Memory B cell (primary cell): Measurements from ENCODE around the gene PRKCE.

Source experiments
- ATAC-seq: fragments of 150-1000 bp; cut with Tn5 transposase; 2 replicates; pipeline ENCODE4 v1.10.0; 2021; ENCODE audit warnings: low read depth, mild to moderate bottlenecking, moderate library complexity
- DNase-seq, 2 donors: peaks; one replicate each; pipeline ENCODE4 v3.0.0; 2022; ENCODE audit warnings: low spot score in 2 of 2
- H3K27ac Mint-ChIP-seq: one replicate; pipeline ENCODE4 v1.8.0; 2022; ENCODE audit warnings: mild to moderate bottlenecking, moderate library complexity, mixed read lengths
- H3K27me3 Mint-ChIP-seq: one replicate; pipeline ENCODE4 v1.8.0; 2022; ENCODE audit warnings: mixed read lengths
- H3K36me3 Mint-ChIP-seq: one replicate; pipeline ENCODE4 v1.8.0; 2022; ENCODE audit warnings: mild to moderate bottlenecking, mixed read lengths
- H3K4me1 Mint-ChIP-seq: one replicate; pipeline ENCODE4 v1.8.0; 2022; ENCODE audit warnings: mixed read lengths
- H3K4me3 Mint-ChIP-seq: one replicate; pipeline ENCODE4 v1.8.0; 2022; ENCODE audit warnings: mild to moderate bottlenecking, moderate library complexity, mixed read lengths
- H3K9me3 Mint-ChIP-seq: one replicate; pipeline ENCODE4 v1.8.0; 2022; ENCODE audit warnings: mixed read lengths

The PRKCE gene

DNA sequence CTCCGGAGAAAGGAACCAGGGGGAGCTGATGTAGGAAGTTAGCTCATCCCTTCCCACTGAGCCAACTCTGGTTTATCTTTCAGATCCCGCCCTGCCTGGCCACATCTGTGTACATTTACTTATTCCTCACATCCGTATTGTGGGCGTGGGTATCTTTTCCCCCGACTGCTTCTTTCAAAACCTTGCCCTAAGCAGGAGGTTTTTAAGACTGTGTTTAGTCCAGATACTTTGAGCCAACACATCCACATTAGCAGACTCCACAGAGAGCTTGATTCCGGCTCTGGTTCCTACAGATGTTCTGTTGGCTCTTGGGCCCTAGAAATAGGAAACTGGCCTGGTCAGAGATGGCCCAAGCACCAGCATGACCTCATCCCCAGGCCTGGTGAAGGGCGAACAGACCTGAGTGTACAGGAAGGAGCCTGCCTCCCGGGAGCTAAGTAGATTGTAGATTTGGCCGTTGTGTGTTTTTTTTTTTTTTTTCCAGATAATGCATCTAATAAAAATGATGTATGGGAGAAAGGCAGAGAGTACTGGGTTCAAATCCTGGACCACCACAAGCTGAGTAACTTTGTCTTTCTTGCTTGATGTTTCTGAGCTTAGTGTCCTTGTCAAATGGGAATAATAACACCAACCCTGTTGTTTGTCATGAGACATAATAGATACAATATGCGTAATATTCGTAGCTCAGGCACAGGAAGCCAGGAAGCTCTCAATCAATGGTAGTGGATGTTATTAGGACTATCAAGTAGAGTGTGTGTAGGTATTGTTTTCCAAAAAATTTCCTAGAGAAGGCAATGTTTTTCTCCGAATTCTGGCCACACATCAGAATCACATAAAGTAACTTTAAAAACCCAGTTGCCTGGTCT is 92.3 kb downstream of the PRKCE start:
- DNase-seq (no peak), ATAC-seq (no peak)
- Mint-ChIP-seq H3K9me3 (peaks cover 4% of the 10 kb centered on the region), H3K36me3 (peaks cover 10% of the 10 kb centered on the region), H3K4me3 (no peak overlapping the region), H3K4me1 (peaks cover 53% of the 10 kb centered on the region), H3K27me3 (no peaks in the 10 kb centered on the region), H3K27ac (no peak overlapping the region)

DNA sequence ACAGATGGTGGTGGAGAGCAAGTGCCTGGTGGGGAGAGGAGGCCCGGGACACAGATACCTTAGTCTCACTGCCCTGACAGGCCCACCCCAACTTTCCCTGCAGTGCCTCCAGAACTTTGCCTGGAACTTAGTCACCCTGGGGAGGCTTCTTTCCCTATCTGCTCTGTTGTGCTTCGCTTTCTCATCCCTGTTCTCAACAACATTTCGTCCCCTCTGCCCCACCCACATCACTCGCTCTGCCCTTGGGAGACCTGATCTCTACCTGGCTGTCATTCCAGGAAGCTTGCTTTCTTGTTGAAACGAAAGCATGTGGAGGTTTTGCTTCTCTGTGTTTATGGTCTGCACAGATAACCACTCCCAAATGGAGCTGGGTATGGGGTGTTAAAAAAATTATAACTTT is 93.8 kb downstream of the PRKCE start:
- H3K36me3 Mint-ChIP-seq = peaks cover 10% of the 10 kb centered on the region
- H3K4me1 Mint-ChIP-seq = peaks cover 57% of the 10 kb centered on the region
- H3K27me3 Mint-ChIP-seq = no peaks in the 10 kb centered on the region
- H3K4me3 Mint-ChIP-seq = no peak overlapping the region
- peaks cover 4% of the 10 kb centered on the region for H3K9me3 Mint-ChIP-seq
- no peak for ATAC-seq
- H3K27ac Mint-ChIP-seq = no peak overlapping the region
- no peak for DNase-seq

DNA sequence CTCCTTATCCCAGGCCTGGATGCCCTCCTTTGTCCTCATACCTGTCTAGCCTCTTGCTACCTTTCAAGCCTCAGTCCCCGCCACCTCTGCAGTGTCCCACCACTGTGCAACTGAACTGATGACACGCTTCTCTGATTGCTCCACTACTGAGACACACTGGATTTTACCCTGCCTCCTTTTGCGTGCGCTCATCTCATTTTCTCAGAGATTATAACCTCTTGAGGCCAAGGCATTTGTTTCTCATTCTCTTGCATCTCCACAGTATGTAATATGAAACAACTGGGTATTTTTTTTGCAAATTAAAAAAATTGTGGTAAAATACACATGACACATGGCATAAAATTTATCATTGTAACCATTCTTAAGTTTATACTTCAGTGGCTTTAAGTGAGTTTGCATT is 95.4 kb downstream of the PRKCE start:
- peaks cover 53% of the 10 kb centered on the region for H3K4me1 Mint-ChIP-seq
- H3K4me3 Mint-ChIP-seq = no peak overlapping the region
- no peak for ATAC-seq
- no peak overlapping the region for H3K27ac Mint-ChIP-seq
- no peaks in the 10 kb centered on the region for H3K27me3 Mint-ChIP-seq
- peaks cover 11% of the 10 kb centered on the region for H3K36me3 Mint-ChIP-seq
- peaks cover 4% of the 10 kb centered on the region for H3K9me3 Mint-ChIP-seq
- DNase-seq = no peak

DNA sequence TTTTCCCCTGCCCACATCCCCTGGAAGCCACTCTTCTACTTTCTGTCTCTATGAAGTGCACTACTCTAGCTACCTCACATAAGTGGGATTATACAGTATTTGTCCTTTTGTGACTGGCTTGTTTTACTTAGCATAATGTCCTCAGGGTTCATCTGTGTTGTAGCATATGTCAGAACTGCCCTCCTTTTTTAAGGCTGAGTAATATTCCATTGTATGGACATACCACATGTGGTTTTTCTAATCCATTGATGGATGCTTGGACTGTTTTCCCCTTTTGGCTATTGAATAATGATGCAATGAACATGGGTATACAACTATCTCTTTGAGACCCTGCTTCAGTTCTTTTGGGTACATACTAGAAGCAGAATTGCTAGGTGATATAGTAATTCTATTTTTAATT is 95.9 kb downstream of the PRKCE start:
- H3K4me1 Mint-ChIP-seq = peaks cover 50% of the 10 kb centered on the region
- DNase-seq = no peak
- peaks cover 4% of the 10 kb centered on the region for H3K9me3 Mint-ChIP-seq
- no peak overlapping the region for H3K4me3 Mint-ChIP-seq
- ATAC-seq = peak; percentile 35
- peaks cover 11% of the 10 kb centered on the region for H3K36me3 Mint-ChIP-seq
- H3K27me3 Mint-ChIP-seq = no peaks in the 10 kb centered on the region
- no peak overlapping the region for H3K27ac Mint-ChIP-seq

DNA sequence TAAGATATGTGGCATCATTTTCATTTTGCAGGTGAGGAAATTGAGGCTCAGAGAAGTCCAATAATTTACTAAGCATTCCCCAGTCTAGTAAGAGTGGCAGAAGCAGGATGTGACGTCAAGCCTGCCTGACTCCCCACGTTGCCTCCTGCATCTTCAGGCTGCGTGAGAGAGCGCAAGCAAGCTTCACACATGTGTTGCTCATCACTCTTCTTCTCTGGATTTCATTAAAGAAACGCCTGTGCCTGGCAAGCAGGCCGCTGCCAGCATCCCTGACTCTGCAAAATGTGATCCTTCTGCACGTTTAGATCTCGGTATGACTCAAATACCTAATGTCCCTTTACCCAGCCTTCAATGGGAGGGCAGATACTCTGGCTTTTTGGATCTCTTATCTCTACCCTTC is 96.8 kb downstream of the PRKCE start:
- peaks cover 11% of the 10 kb centered on the region for H3K36me3 Mint-ChIP-seq
- peaks cover 45% of the 10 kb centered on the region for H3K4me1 Mint-ChIP-seq
- peaks cover 4% of the 10 kb centered on the region for H3K9me3 Mint-ChIP-seq
- DNase-seq = no peak
- no peak overlapping the region for H3K4me3 Mint-ChIP-seq
- no peak overlapping the region for H3K27ac Mint-ChIP-seq
- no peak for ATAC-seq
- H3K27me3 Mint-ChIP-seq = no peaks in the 10 kb centered on the region

DNA sequence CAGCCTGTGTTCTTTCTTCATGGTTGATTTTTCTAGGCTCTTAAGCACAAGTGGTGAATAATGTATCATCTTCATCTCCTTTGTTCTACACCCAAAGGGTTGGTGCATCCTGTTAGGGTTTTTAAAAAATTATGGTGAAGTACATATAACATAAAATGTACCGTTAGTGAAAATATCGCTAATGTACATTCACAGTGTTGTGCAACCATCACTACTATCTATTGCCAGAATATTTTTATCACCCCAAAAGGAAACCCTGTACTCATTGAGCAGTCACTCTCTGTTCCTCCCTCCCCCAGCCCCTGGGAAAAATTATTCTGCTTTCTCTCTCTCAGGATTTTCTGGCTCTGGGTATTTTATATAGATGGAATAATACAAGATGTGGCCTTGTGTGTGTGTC is 98.5 kb downstream of the PRKCE start:
- peaks cover 9% of the 10 kb centered on the region for H3K36me3 Mint-ChIP-seq
- peaks cover 45% of the 10 kb centered on the region for H3K4me1 Mint-ChIP-seq
- no peak overlapping the region for H3K4me3 Mint-ChIP-seq
- H3K9me3 Mint-ChIP-seq = peaks cover 4% of the 10 kb centered on the region
- H3K27me3 Mint-ChIP-seq = no peaks in the 10 kb centered on the region
- no peak for ATAC-seq
- DNase-seq = no peak
- H3K27ac Mint-ChIP-seq = no peak overlapping the region

DNA sequence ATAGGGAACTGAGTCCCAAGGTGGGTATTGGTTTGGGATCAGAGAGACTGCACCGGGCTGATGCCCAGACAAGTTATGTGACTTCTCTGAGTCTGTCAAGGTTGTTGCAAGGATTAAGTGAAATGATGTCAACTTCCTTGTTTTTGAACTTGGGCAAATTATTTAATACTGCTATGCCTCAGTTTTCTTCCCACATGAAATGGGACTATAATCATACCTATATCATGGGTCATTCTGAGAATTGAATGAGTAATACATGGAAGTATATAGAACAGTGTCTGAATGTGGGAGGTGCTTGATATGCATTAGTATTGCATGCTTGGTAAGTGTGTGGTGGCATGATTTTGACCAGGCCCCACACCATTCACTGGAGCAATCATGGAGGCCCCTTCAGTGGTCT is 99.0 kb downstream of the PRKCE start:
- Mint-ChIP-seq H3K9me3 (peaks cover 4% of the 10 kb centered on the region), H3K4me3 (no peak overlapping the region), H3K27me3 (no peaks in the 10 kb centered on the region), H3K4me1 (peaks cover 42% of the 10 kb centered on the region), H3K27ac (no peak overlapping the region), H3K36me3 (peaks cover 9% of the 10 kb centered on the region)
- DNase-seq = no peak
- ATAC-seq = no peak

DNA sequence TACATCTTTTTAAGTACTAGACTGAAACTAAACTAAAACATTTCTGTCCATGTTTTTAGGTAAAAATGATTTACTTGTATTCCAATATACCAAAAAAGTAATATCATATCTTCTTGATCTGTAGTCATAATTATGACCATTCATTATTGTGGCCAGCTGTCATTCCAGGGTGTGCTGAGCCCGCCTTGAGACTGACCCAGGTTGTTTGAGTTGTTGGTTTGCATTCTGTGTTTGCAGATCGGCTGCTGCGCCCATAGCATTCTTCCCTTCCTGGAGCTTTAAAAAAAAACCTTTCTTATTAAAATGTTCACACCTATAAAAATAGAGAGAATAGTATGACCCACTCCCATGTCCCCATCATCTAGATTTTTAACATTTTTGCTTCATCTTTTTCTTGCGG is 101.9 kb downstream of the PRKCE start:
- ATAC-seq (no peak), DNase-seq (no peak)
- Mint-ChIP-seq H3K36me3 (peaks cover 4% of the 10 kb centered on the region), H3K4me1 (peaks cover 32% of the 10 kb centered on the region), H3K4me3 (no peak overlapping the region), H3K9me3 (no peaks in the 10 kb centered on the region), H3K27me3 (no peaks in the 10 kb centered on the region), H3K27ac (no peak overlapping the region)

DNA sequence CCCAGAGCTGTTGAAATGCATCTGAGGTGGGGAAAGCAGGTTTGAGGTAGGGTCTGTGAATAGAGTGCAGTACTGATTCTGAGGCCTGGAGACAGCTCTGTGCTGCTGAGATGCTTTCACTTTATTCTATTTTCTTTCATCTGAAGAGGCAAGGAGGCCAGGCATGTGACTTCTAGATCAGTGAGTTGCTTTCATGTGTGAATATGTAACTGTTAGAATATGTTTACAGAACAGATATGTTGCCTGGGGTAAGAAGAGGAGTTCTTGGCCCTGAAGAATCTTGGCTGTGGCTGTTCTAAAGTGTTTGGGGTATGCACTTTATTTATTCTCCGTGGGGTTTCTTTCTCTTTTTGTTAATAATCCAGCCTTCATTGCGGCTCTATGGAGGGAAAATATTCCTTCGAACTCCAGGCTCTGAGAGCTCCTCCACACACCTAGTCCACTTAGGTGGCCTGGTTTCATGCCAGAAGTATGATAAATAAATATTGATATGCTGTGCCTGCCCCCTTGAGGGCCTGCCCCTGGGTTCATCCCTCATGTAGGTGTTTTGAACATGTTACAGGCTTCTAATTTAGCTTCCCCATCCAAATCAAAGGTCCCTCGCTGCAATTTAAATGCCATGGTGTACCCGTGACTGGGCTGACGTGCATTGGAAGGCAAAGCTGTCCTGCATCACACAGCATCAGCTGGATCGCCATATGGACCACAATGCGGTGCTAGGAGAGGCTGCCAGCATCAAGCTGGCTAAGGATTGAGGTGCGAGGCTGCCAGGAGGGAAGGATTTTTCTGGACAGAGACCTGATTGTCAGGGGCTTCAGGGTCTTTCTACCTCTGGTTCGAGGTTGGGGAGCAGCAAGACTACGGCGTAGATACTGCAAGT is 102.9 kb downstream of the PRKCE start:
- Mint-ChIP-seq H3K27ac (no peak overlapping the region), H3K4me1 (peaks cover 30% of the 10 kb centered on the region), H3K27me3 (no peaks in the 10 kb centered on the region), H3K9me3 (no peaks in the 10 kb centered on the region), H3K4me3 (no peak overlapping the region), H3K36me3 (peaks cover 1% of the 10 kb centered on the region)
- DNase-seq = no peak
- no peak for ATAC-seq

DNA sequence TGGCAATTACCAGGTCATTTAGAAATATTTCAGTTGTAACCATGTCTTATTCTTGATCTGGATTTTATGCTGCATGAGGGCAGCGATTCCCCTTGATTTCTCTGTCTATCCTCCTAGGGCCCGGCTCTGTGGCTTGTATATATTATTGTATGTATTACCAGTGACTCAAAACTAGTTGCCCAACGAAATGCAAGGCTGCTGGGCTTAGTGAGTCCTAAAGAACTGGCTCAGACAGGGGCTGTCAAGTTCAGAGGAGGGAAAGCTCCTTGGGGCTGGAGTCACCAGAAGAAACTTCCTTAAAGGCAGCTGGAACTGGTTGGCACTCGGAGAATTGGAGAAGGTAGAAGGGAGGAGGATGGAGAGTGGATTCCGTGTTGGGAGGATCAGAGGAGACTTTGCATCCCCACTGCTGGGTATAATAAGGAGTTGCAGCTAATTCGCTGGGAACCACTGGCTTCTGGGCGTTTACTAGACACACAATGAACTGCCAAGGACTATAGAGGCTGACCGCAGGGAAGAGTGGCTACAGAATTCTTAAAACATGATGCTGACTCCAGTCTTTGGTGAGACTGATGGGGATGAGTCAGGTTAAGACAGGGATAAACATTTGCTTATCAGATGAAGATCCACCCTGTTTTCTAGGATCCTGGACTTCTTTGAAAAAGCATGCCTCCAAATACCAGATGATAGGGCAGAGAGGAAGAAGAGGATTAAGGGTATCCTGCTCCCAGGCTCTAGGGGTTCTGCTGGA is 104.3 kb downstream of the PRKCE start:
- DNase-seq = no peak
- no peaks in the 10 kb centered on the region for H3K27me3 Mint-ChIP-seq

DNA sequence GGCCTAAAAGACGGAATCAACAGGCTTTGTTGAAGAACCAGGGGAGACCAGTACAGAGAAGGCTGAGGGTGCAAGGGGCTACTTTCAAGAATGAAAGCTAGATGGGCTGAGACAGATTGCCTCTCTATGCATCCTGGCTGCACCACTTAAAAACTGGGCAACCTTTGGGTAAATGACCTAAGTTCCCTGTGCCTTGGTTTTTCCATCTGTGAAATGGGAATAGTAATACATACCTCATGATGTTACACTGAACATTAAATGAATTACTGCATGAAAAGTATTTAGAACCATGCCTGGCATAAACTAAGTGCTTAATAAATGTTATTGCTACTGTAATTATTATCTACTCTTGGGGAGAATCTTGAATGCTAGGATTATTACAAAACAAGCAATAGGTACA is 106.5 kb downstream of the PRKCE start:
- Mint-ChIP-seq H3K27ac (no peak overlapping the region), H3K4me3 (no peak overlapping the region), H3K9me3 (no peaks in the 10 kb centered on the region), H3K4me1 (peaks cover 21% of the 10 kb centered on the region), H3K36me3 (peaks cover 2% of the 10 kb centered on the region), H3K27me3 (no peaks in the 10 kb centered on the region)
- DNase-seq = no peak
- no peak for ATAC-seq

More for the DNA sequence above, 104.3 kb downstream of the PRKCE start:
- H3K9me3 Mint-ChIP-seq = no peaks in the 10 kb centered on the region
- ATAC-seq = no peak
- H3K27ac Mint-ChIP-seq = no peak overlapping the region
- no peak overlapping the region for H3K4me3 Mint-ChIP-seq
- H3K36me3 Mint-ChIP-seq = peaks cover 1% of the 10 kb centered on the region
- H3K4me1 Mint-ChIP-seq = peaks cover 22% of the 10 kb centered on the region

DNA sequence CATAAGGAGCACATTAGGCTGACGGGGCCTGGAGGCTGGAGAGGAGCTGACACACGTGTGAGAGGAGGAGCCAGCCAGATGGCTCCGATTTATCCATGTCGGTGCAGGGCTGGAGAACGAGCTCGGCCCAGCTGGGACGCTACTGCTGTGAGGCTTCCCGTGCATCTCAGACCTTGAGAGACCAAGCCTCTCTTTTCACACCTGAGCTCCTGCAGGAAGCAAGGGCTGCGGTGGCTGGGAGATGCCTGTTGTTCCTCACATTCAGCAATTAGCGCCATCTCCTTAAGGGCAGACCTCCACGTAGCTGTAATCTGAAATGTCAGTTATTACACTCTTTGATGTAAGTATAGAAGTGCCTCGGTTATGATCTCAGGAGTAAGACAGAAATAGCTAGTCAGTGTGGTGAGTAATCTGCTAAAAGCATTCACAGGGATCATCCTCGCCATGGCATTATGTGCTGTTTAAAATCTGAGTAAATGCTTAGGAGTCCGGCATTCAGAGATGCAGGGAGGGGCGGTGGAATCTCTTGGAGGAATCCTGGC is 107.9 kb downstream of the PRKCE start:
- ATAC-seq (no peak), DNase-seq (no peak)
- no peak overlapping the region for H3K4me3 Mint-ChIP-seq
- peaks cover 2% of the 10 kb centered on the region for H3K36me3 Mint-ChIP-seq
- no peak overlapping the region for H3K27ac Mint-ChIP-seq
- no peaks in the 10 kb centered on the region for H3K9me3 Mint-ChIP-seq
- peaks cover 19% of the 10 kb centered on the region for H3K4me1 Mint-ChIP-seq
- no peaks in the 10 kb centered on the region for H3K27me3 Mint-ChIP-seq

DNA sequence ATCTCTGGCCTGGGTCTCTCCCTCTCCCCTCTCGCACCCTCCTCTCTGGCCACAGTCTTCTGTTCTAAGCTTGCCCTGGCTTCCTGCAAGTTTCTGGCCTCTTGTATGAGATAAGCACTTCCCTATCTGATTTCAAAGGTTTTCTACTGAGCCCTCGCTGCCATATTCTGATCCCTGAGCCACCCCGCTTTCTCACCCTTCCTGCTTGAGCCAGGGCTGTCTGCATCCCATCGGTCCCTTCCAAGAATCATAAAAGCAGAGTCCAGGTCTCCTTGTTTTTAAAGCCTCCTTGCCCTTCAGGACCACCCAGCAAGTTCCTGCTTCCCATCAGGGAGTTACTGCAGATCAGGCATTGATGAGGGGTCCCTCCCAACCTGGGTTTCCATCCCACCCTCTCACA is 110.2 kb downstream of the PRKCE start:
- H3K27me3 Mint-ChIP-seq = no peaks in the 10 kb centered on the region

DNA sequence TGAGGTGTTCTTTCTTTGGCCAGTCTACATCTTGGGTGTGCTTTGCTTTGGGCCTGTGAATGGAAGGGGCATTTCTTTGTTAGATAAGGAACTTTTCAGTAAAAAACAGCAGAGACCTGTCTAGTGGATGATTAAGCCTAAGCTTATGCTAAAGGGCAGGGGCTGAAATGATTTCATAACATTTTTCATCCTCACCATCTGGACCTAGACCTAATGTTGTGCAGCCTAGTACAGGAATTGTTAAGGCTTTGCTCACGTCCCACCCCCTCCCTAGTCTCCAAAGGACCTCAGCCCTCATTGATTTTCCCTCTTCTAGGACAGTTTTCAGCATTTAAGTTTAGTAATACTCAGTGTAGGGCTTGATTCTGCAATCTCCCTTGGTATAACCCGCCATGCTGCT is 111.8 kb downstream of the PRKCE start:
- H3K9me3 Mint-ChIP-seq = no peaks in the 10 kb centered on the region
- H3K4me1 Mint-ChIP-seq = peaks cover 32% of the 10 kb centered on the region
- no peak for ATAC-seq
- H3K27ac Mint-ChIP-seq = no peak overlapping the region
- no peak overlapping the region for H3K4me3 Mint-ChIP-seq
- H3K36me3 Mint-ChIP-seq = peaks cover 2% of the 10 kb centered on the region
- H3K27me3 Mint-ChIP-seq = no peaks in the 10 kb centered on the region
- DNase-seq = no peak

More for the DNA sequence above, 110.2 kb downstream of the PRKCE start:
- no peak for ATAC-seq
- Mint-ChIP-seq H3K36me3 (peaks cover 2% of the 10 kb centered on the region), H3K9me3 (no peaks in the 10 kb centered on the region), H3K4me1 (peaks cover 30% of the 10 kb centered on the region), H3K27ac (peak overlapping the region; percentile 51), H3K4me3 (no peak overlapping the region)
- DNase-seq = no peak
